ENCODE results near the gene BDH1. TPM values are rescaled to one million over a fixed set of nuclear protein-coding genes. Genes with fewer than 3 reads are reported as not detected.

The BDH1 gene
- total and polyA plus RNA-seq, 2 of the 13 experiments (the other 11 are each of a cell fraction or from before 2014, with no cell fraction given): 21.2 to 71.9 TPM

DNA sequence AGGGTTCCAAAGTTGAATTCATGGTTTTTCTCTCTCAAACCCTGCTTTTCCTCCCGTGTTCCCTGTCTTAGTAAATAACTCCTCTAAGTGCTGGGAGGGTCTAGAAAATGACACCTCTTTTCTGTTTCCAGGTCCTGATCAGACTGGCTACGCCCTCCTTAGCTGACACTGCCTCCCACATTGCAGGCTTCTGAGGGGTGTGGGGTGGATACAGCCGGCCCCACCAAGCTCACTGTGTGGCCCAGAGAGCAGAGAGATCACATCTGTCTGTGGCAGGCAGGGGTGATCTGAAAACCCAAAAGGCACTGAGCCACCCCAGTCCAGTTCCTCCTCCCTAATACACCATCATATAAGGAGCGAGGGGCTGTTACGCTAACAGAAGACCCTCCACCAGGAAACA is 62.7 kb downstream of the BDH1 start:
- Histone ChIP-seq H3K27me3 (ENCODE audit: control insufficient read depth in 1 of 2, insufficient read depth in 2 of 2, low read length in 2 of 2) (no peaks in the 10 kb centered on the region), H4K20me1 (ENCODE audit: insufficient read depth, low read length) (no peaks in the 10 kb centered on the region), H3K9ac (ENCODE audit: insufficient read depth, low read depth, low read length) (no peak overlapping the region), H2AFZ (ENCODE audit: low read length) (no peak overlapping the region), H3K4me2 (ENCODE audit: low read depth, low read length) (no peak overlapping the region), H3K9me3 (ENCODE audit: low read length) (no peaks in the 10 kb centered on the region), H3K4me1 (ENCODE audit: insufficient read depth, low read length) (peaks cover 82% of the 10 kb centered on the region), H3K36me3 (replicated peaks in 1 of 2; ENCODE audit: control insufficient read depth in 1 of 2, insufficient read depth in 2 of 2, low read length in 2 of 2) (no peaks in the 10 kb centered on the region), H3K27ac (ENCODE audit: extremely low read length, insufficient read depth, low read length) (no peak overlapping the region), H3K79me2 (ENCODE audit: insufficient read depth, low read length) (no peaks in the 10 kb centered on the region), H3K4me3 (replicated peaks in 1 of 3; ENCODE audit: insufficient read depth in 1 of 3, low read depth in 2 of 3, low read length in 3 of 3) (no peak overlapping the region)
- intact Hi-C loops (cut with micrococcal nuclease; ENCODE audit: unreplicated experiment): loop anchor here (2.0 kb wide), 1 partner anchor 26 kb away; no protein-coding TSS in a partner anchor
- no peak for DNase-seq (ENCODE audit: low spot score)
- ATAC-seq: no peak
- FAIRE-seq: no peak
- ChIA-PET POLR2A (no interaction called here), CTCF (ENCODE audit: low intra/inter-chr PET ratio, low total read pairs) (no interaction called here)
- no TSS peak for BruUV-seq (replicated peaks)
- in situ Hi-C loops (cut with HindIII; ENCODE audit: extremely low pct_ligation_motif_present, low pct_unique_long_range_greater_than_20kb): no loop called here
- 98% methylated on average over 3 of the region's 5 CpGs for WGBS (ENCODE audit: low lambda C conversion rate)
- no peak for TF ChIP-seq TGIF2 (CRISPR knock-in tag; IDR thresholded peaks at IDR 0.05)
- TF ChIP-seq TFAP4 (IDR thresholded peaks at IDR 0.05; ENCODE audit: borderline replicate concordance, low read depth): no peak
- TF ChIP-seq, protein P1, sequence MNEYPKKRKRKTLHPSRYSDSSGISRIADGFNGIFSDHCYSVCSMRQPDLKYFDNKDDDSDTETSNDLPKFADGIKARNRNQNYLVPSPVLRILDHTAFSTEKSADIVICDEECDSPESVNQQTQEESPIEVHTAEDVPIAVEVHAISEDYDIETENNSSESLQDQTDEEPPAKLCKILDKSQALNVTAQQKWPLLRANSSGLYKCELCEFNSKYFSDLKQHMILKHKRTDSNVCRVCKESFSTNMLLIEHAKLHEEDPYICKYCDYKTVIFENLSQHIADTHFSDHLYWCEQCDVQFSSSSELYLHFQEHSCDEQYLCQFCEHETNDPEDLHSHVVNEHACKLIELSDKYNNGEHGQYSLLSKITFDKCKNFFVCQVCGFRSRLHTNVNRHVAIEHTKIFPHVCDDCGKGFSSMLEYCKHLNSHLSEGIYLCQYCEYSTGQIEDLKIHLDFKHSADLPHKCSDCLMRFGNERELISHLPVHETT (CRISPR knock-in tag; conservative IDR thresholded peaks at IDR 0.05): no peak
- no peak for TF ChIP-seq PHF8 (CRISPR knock-in tag; IDR thresholded peaks at IDR 0.05)
- TF ChIP-seq, protein P2, sequence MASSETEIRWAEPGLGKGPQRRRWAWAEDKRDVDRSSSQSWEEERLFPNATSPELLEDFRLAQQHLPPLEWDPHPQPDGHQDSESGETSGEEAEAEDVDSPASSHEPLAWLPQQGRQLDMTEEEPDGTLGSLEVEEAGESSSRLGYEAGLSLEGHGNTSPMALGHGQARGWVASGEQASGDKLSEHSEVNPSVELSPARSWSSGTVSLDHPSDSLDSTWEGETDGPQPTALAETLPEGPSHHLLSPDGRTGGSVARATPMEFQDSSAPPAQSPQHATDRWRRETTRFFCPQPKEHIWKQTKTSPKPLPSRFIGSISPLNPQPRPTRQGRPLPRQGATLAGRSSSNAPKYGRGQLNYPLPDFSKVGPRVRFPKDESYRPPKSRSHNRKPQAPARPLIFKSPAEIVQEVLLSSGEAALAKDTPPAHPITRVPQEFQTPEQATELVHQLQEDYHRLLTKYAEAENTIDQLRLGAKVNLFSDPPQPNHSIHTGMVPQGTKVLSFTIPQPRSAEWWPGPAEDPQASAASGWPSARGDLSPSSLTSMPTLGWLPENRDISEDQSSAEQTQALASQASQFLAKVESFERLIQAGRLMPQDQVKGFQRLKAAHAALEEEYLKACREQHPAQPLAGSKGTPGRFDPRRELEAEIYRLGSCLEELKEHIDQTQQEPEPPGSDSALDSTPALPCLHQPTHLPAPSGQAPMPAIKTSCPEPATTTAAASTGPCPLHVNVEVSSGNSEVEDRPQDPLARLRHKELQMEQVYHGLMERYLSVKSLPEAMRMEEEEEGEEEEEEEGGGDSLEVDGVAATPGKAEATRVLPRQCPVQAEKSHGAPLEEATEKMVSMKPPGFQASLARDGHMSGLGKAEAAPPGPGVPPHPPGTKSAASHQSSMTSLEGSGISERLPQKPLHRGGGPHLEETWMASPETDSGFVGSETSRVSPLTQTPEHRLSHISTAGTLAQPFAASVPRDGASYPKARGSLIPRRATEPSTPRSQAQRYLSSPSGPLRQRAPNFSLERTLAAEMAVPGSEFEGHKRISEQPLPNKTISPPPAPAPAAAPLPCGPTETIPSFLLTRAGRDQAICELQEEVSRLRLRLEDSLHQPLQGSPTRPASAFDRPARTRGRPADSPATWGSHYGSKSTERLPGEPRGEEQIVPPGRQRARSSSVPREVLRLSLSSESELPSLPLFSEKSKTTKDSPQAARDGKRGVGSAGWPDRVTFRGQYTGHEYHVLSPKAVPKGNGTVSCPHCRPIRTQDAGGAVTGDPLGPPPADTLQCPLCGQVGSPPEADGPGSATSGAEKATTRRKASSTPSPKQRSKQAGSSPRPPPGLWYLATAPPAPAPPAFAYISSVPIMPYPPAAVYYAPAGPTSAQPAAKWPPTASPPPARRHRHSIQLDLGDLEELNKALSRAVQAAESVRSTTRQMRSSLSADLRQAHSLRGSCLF (CRISPR knock-in tag; IDR thresholded peaks at IDR 0.05; ENCODE audit: borderline replicate concordance): no peak
- no peak for TF ChIP-seq THAP11 (CRISPR knock-in tag; IDR thresholded peaks at IDR 0.05)
- TF ChIP-seq TBX3 (IDR thresholded peaks at IDR 0.05; ENCODE audit: borderline replicate concordance): no peak
- no peak for TF ChIP-seq DMAP1 (CRISPR knock-in tag; IDR thresholded peaks at IDR 0.05)
- TF ChIP-seq, protein P3, sequence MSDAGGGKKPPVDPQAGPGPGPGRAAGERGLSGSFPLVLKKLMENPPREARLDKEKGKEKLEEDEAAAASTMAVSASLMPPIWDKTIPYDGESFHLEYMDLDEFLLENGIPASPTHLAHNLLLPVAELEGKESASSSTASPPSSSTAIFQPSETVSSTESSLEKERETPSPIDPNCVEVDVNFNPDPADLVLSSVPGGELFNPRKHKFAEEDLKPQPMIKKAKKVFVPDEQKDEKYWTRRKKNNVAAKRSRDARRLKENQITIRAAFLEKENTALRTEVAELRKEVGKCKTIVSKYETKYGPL (CRISPR knock-in tag; IDR thresholded peaks at IDR 0.05): no peak
- TF ChIP-seq ZNF816 (CRISPR knock-in tag; IDR thresholded peaks at IDR 0.05; ENCODE audit: borderline replicate concordance): no peak
- no peak for TF ChIP-seq ZNF160 (CRISPR knock-in tag; IDR thresholded peaks at IDR 0.05)
- TF ChIP-seq, protein P4, sequence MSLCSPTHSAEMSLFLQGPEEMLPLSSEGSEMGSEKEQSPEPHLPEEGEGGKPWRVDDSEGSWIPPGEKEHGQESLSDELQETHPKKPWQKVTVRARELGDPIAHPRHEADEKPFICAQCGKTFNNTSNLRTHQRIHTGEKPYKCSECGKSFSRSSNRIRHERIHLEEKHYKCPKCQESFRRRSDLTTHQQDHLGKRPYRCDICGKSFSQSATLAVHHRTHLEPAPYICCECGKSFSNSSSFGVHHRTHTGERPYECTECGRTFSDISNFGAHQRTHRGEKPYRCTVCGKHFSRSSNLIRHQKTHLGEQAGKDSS (CRISPR knock-in tag; IDR thresholded peaks at IDR 0.05; ENCODE audit: borderline replicate concordance, low read depth): no peak
- TF ChIP-seq, protein P5, sequence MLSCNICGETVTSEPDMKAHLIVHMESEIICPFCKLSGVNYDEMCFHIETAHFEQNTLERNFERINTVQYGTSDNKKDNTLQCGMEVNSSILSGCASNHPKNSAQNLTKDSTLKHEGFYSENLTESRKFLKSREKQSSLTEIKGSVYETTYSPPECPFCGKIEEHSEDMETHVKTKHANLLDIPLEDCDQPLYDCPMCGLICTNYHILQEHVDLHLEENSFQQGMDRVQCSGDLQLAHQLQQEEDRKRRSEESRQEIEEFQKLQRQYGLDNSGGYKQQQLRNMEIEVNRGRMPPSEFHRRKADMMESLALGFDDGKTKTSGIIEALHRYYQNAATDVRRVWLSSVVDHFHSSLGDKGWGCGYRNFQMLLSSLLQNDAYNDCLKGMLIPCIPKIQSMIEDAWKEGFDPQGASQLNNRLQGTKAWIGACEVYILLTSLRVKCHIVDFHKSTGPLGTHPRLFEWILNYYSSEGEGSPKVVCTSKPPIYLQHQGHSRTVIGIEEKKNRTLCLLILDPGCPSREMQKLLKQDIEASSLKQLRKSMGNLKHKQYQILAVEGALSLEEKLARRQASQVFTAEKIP (CRISPR knock-in tag; IDR thresholded peaks at IDR 0.05; ENCODE audit: borderline replicate concordance): no peak
